CD4-positive, alpha-beta T cell treated with Interleukin-17A for 1 hour (primary cell): ENCODE results near the gene IFNB1.

Source experiments
- DNase-seq: peaks from one replicate; pipeline ENCODE4 v3.0.0-alpha.2; 2020

IFNB1 gene

DNA sequence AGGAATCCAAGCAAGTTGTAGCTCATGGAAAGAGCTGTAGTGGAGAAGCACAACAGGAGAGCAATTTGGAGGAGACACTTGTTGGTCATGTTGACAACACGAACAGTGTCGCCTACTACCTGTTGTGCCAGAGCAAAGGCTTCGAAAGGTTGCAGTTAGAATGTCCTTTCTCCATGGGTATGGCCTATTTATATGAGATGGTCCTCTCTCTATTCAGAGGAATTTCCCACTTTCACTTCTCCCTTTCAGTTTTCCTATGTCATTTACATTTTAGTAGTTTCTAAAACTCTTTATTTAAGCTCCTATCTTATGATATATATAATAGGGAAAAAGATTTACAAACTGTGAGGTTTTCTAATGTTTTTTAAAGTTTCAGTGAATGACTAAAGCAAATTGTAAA lies at the start of gene IFNB1:
Gene IFNB1 (minus strand): TSS at position 162 of the 400 bp plus-strand sequence. CDS start 73 bp downstream, at position 89.
- no peak for DNase-seq

DNA sequence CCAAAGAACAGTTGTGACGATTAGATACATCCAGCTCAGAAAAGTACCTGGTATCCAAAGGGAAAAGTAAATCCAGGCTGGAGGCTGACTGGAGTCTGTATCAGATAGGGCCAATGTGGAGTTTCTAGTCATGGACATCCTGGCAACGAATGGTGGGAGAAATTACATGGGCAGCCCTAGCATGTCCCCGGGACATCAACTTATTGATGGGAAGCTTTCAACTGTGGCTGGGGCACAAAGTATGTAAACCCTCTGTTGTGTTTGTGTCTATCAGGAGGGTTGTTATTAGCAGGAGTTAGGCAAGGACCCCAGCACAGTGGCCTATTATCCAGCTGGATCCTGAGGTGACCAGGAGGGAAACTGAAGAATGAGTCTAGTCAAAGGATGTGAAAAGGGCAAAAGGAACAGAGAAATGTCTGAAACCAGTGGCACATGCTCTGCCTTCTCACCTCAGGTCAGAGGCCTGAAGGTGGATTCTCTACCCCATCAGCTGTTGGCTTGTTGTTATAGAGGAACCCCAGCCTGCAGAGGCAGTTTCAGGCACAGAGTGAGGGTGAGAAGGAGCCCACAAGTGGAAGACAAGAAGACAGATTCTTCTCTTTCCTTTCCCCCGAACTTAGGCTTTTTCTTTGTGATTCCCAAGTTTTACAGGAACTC lies 44.0 kb upstream of the IFNB1 start:
- no peak for DNase-seq

DNA sequence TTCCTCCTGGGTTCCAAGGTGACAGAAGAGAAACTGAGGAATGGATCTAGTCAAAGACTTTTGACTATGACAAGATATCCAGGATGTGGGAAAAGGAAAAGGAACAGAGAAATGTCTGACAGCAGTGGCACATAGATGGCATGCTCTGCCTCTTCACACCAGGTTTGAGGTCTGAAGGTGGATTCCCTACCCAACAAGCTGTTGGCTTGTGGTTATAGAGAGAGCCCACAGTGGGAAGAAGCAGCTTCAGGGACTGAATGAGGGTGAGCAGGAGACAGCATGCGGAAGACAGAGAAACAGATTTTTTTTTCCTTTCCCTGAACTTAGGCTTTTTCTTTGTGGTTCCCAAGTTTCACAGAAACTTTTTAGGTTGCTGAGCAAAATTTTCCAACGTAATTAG lies 43.3 kb upstream of the IFNB1 start:
- no peak for DNase-seq

DNA sequence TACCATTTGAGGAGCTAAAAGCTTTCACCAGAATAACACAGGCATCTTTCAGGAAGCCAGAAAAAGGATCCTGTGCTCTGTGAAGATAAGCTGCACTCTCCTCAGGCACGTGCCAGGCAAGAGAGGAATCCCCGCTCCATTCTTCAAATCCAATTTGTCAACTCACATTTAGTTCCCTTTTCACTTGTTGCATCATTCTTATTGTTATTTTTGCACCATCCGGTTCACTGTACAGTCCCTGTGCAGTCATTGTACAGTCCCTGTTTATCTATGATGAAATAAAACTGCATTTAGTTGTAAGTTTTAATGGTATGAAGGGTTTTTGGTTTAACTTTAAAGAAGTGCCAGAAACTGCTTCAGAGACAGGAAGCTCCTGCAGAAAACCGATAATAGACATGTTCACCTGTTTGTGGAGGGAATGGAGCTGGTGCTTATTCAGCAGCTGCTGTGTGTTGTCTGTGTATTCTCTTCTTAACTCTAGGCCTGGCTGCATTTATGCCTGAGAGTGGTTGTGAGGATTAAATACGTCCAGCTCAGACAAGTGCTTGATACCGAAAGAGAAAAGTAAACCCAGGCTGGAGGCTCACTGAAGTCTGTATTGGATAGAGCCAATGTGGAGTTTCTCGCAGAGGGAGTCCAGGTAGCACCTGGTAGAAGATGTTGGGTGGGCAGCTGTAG lies 41.5 kb upstream of the IFNB1 start:
- DNase-seq = no peak

DNA sequence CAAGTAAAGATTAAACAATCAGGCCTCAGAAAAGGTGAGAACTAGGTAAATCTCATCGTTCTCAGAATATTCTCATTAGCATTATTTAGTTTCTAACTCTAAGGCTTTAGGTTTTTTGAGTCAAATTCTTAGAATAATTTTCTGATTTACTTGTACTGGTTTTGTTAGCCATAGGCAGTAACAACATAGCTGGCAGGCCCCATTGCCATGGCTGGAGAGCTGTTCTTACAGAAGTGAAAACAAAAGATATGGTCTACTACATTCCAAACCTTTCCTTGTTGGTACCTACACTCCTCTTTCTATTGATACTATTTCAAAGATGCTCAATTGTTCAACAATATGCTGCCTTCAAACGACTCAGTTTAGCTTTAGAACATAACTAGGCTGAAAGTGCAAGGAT lies 36.6 kb upstream of the IFNB1 start:
- DNase-seq = no peak

DNA sequence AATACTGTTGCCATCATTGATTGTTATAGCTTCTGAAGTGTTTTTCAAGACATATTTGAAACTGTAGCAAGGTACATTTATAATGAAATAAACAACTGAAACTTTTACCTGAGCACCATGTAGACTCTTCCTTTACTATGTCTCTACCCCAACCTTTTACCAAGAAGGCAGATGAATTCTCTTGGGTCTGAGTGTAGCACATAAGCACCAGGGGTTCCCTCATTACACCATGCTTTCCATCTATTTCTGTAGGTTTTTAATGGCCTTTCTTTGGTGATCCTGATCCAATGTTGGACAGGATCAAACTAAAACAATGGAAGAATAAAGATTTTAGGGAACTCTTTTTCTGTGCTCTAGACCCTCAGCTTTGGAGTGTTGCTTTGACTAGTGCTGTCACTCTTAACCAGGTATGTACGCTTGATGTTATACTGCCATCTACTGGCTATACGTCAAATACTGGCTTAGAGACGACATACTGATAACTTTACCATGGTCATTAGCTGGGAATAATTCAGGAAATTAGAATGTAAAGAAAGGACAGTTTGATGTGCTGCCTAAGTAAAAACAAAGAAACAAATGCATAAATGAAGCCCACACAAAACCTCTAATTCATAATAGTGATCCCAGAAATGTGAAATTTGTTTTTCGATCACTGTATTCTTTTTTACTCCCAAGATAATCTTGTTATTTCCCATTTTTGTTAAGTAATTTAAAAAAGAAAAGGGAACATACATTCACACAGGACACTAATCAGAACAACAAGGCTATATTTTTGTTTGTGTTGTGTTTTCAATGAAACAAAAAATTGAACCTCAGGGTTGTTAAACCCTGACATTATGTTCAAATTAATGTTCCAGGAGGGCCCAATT lies 33.2 kb upstream of the IFNB1 start:
- DNase-seq = peak; percentile 80

DNA sequence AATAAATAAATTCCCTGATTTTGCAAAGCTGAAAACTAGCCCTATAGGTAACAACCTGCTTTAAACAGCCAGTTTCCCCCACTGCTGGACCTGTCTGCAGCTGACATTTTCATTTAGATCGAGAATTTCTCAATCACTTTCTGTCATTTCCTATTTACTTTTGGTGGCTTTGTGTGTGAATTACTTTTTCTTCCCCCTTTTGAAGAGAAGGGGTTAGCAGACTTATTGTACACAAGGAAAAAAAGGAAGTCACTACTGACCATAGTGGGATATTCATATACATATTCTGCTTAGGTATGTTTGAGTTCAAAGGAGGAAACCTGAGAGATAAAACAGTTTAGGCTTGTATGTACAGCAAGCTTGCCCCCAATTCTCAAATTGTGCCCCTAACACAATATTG lies 27.0 kb upstream of the IFNB1 start:
- DNase-seq = no peak

DNA sequence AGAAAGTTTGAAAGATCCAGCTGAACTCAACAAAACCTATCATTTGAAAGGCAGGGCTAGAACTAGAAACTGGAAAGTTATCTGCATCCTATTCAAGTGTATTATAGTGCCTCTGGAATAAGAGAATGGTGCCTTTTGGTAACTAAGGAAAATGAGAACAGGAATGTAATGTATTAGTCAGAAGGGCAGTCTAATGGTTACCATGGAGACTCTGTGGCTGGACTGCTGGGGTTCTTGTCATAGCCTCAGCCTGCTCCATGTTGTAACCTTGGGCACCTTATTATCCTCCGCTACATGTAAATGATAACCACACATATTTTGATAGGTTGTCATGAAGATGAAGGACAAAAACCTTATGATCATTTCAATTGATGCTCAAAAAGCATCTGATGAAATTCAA lies 24.6 kb upstream of the IFNB1 start:
- no peak for DNase-seq

DNA sequence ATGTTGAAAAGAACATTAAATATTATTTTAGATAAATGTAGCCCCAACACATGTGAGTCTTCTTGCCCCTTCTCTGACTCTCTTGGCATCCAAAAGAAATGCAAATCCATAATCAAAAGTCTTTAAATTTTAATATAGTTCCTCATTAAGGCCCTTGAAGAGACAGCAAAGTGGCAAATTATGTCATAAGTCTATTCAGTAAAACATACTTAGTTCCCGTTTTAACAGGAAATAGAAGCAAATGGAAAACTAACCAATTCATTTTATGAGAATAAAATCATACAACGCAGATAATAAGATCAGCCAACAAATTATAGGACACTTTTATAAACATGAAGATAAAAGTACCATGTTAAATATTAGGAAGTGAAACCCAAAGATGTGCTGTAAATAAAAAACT lies 20.1 kb upstream of the IFNB1 start:
- DNase-seq = no peak

DNA sequence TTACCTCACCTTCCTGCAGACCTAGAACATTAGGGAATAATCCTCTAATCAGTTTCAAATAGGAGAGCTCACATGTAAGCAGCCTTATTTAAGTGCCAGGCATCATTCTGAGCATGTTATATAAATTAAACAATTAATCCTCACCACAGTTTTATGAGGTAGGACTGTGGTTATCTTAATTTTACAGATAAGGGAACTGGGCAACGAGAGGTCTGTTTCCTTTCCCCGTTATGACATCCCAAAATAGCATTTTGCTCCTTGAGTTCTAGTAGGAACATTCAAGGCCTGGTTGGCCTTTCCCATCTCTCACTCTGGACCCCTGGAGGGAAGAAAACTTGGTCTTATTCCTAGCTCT lies 19.1 kb upstream of the IFNB1 start:
- DNase-seq = no peak

DNA sequence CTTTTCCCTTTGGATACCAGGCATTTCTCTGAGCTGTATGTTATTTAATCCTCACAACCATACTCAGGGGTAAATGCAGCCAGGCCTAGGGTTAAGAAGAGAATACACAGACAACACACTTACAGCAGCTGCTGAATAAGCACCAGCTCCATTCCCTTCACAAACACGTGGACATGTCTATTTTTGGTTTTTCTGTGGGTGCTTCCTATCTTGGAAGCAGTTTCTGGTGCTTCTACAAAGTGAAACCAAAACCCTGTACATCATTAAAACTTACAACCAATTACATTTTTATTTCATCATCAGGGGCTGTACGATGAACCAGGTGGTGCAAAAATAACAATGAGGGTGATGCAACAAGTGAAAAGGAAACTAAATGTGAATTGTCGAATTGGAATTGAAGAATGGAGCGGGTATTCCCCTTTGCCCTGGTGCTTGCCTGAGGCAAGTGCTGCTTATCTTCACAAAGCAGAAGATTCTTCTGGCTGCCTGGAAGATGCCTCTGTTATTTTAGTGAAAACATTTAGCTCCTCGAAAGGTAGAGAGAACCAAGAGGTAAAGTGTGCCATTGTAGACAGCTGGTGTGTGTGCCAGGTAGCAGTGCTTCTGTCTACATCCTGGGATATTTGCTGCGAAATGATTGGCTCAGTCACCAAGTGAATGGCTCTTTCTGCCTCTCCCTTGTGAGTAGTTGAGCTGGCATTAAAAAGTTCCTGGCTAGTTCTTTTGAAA lies 18.6 kb upstream of the IFNB1 start:
- DNase-seq = peak; percentile 84

DNA sequence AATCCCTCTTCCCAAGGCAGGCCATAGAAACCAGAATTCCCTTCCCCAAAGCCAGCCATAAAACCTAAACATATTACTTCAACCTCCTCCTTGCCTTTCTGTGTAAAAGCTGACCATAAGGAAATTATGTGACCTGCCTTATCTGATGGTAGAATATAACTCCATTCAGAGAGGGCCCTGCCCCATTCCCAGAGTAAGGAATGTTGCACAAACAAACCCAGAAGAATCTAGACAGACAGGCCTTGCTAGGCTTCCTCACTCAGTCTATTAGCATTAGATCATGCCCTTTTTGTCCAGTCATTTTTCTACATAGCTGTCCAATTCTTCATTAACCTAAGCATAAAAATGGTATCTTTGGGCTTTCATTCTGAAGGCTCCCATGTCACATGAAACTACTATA lies 17.8 kb upstream of the IFNB1 start:
- DNase-seq = no peak

DNA sequence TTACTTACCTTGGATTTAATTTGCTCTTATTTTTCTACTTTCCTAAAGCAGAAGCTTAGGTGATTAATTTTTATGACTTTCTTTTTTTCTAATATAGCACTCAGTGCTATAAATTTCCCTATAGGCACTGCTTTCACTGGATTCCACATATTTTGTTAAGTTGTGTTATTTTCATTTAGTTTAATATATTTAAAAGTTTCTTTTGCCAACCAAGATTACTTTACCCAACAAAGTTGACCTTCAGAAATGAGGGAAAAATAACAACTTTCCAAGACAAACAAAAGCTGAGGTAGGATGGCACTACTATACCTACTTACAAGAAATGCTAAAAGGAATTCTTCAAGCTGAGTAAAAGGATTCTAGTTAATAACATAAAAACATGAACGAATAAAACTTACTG lies 8.8 kb upstream of the IFNB1 start:
- DNase-seq = no peak

DNA sequence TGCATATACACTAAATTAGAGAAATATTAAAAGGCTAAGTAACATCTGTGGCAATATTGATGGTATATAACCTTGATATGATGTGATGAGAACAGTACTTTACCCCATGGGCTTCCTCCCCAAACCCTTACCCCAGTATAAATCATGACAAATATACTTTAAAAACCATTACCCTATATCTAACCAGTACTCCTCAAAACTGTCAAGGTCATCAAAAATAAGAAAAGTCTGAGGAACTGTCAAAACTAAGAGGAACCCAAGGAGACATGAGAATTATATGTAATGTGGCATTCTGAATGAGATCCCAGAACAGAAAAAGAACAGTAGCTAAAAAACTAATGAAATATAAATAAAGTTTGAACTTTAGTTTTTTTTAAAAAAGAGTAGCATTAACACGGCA lies 7.3 kb upstream of the IFNB1 start:
- DNase-seq = no peak

DNA sequence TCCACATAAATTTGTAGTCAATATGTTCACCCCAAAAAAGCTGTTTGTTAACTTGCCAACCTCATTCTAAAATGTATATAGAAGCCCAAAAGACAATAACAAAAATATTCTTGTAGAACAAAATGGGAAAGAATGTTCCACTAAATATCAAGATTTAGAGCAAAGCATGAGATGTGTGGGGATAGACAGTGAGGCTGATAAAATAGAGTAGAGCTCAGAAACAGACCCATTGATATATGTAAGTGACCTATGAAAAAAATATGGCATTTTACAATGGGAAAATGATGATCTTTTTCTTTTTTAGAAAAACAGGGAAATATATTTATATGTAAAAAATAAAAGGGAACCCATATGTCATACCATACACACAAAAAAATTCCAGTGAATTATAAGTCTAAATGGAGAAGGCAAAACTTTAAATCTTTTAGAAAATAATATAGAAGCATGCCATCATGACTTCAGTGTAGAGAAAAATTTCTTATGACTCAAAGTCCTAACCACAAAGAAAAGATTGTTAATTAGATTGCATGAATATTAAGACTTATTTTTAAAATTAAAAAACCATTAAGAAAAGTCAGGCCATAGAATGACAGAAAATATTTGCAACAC lies 6.6 kb upstream of the IFNB1 start:
- DNase-seq = no peak

DNA sequence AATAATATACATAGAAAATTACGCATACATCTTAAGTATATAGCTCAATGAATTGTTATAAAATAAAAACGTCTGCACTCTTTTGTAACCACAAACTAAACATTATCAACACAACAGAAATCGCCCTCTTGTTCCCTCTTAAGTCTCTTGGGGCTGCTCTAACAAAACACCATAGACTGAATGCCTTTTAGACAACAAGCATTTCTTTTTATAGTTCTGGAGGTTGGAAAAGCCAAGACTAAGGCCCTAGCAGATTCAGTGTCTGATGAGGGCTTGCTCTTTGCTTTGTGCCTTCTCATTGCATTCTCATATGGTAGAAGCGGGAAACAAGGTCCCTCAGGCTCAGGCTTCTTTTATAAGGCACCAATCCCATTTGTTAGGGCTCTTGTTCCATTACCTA lies 4.9 kb upstream of the IFNB1 start:
- no peak for DNase-seq

DNA sequence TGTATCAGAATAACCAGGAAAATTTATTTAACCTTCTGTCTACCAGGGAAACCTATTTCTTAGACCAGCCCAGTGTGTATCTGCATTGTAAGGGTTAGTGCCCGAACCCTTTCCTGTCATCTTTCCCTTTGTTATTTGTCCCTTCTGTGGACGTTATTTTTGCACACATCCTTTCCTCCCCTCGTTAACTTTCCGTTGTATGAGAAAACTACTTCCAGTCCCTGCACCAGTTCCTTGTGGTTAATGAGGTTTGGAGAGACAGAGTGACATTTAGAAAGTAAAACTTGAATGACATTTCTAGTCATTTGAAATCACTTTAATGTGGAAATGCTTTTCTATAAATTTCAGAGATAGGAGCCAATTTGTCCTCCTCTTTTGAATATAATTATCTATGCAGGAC lies 4.3 kb upstream of the IFNB1 start:
- DNase-seq = no peak

DNA sequence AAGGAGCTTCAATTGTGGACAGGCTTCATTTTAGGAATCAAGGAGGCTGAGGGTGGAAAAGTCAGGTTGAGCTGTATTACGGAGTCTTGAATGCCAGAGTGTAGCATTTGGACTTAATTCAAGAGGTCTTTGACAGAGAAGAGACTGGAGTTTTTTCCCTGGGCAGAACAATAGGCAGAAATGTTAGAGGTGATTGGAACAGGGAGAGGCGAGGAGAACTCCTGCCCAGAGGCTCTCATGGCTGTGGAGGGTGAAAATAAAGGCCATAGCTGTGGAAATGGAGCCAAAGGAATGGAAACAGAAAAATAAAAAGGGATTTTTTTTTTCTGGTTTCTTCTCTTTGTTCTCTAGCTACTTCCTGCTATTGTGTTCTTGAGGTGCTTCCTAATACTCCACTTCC lies 3.7 kb upstream of the IFNB1 start:
- DNase-seq = no peak

DNA sequence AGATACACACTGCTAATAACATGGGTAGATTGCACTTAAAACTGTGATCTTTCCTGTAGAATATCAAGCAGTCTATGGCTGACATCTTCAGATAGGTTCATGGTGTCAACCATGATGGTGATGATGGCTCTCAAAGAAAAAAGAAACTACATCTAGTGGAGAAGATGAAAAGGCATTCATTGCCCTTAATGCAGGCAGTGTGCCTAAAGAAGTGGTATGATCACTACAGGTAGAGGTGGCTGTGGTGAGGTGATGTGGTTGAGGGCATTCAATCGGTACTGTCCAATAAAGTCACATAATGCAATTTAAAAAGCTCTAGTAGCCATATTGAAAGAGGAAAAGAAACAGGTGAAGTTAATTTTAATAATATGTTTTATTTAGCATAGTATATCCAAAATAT lies 3.1 kb upstream of the IFNB1 start:
- no peak for DNase-seq

DNA sequence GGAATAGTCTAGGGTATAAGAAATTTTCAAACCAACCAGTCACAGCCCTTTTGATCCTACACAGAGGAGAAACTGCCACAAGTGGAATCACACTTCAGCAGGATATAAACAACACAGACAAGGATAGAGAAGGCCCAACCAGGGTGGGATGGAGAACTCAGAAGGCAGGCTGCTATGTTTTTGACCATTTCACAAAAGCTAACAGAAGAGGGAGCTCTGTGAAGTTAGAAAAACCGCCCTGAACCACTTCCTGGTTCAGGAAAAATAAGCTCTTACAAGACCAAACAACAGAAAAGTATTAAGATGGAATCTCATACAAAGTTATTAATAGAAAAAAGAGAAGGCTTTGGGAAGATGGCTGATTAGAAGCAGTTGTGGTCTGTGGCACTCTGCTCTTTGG lies 960 bp upstream of the IFNB1 start:
- peak; percentile 39 for DNase-seq

DNA sequence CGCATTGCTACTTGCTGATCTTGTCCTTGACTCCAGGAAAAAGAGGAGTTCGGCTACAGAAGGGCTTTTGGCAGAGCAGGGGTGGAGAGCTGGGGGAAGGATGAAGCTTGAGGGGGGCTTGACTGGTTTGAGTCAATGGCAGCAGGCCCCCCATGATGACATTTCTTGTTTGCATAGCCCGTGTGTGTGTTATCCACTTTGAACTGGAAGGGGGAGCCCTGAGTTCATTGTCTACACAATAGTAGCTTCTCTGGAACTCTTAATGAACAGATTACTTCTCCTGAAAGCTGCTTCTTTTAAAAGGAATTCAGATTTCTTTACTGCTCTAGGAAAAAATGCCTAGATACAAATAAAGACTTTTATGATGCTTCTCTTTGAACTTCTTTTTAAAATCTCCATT lies 2.3 kb downstream of the IFNB1 start:
- DNase-seq = no peak

DNA sequence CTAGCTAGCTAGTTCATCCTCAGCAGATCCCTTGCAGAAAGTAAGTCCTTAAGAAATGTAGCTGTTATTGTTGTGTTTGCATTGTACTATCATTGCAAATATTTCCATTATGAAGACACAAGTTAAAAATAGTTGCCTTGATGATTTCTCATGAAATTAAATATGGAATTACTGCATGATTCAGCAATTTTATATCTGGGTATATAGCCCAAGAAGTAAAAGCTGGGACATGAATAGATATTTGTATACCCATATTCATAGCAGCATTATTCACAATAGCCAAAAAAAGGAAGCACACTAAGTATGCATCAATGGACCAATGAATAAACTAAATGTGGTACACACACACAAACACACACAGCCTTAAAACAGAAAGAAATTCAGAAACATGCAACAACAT lies 6.8 kb downstream of the IFNB1 start:
- DNase-seq = no peak

DNA sequence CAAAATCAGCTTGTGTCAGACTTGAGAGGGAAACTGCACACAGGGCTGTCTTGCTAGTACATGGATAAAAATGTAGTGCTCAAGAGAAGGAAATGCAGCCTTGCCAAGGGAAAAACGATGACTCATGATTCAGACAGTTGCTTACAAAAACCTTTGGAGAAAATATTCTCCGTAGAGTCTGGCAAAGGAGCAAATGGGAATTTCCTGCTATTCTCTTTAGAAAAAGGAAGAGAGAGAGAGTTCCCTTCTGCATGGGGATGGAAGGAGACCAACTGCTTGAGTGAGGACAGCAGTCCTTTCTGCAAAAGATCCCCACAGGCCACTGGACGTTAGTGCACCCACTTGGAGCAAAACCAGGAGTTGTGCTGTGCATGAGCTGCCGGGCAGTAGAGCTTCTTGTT lies 7.6 kb downstream of the IFNB1 start:
- DNase-seq = no peak
